HUES48 (cell line): ENCODE data around the gene SREBF2.

Source experiments
- H3K27ac ChIP-seq: one replicate; pipeline ENCODE4 v1.7.0; 2013; ENCODE audit warnings: low read depth, low read length, inconsistent platforms
- H3K27me3 ChIP-seq: 2 replicates; pipeline ENCODE4 v1.6.1; 2013; ENCODE audit warnings: mild to moderate bottlenecking, low read length; ENCODE audit not compliant: control insufficient read depth, insufficient read depth
- H3K36me3 ChIP-seq: 2 replicates; pipeline ENCODE4 v1.6.1; 2013; ENCODE audit warnings: low read length; ENCODE audit not compliant: control insufficient read depth, insufficient read depth
- H3K4me1 ChIP-seq: 2 replicates; pipeline ENCODE4 v1.6.1; 2013; ENCODE audit warnings: mild to moderate bottlenecking, low read length; ENCODE audit not compliant: control insufficient read depth, insufficient read depth
- H3K4me3 ChIP-seq: 2 replicates; pipeline ENCODE4 v1.5.1; 2013; ENCODE audit warnings: mild to moderate bottlenecking, low read depth, low read length
- H3K9ac ChIP-seq: 2 replicates; pipeline ENCODE4 v1.6.1; 2013; ENCODE audit warnings: mild to moderate bottlenecking, low read depth, low read length, moderate library complexity
- H3K9me3 ChIP-seq: 2 replicates; pipeline ENCODE4 v1.6.1; 2013; ENCODE audit warnings: low read length; ENCODE audit not compliant: control insufficient read depth, insufficient read depth

Gene SREBF2

DNA sequence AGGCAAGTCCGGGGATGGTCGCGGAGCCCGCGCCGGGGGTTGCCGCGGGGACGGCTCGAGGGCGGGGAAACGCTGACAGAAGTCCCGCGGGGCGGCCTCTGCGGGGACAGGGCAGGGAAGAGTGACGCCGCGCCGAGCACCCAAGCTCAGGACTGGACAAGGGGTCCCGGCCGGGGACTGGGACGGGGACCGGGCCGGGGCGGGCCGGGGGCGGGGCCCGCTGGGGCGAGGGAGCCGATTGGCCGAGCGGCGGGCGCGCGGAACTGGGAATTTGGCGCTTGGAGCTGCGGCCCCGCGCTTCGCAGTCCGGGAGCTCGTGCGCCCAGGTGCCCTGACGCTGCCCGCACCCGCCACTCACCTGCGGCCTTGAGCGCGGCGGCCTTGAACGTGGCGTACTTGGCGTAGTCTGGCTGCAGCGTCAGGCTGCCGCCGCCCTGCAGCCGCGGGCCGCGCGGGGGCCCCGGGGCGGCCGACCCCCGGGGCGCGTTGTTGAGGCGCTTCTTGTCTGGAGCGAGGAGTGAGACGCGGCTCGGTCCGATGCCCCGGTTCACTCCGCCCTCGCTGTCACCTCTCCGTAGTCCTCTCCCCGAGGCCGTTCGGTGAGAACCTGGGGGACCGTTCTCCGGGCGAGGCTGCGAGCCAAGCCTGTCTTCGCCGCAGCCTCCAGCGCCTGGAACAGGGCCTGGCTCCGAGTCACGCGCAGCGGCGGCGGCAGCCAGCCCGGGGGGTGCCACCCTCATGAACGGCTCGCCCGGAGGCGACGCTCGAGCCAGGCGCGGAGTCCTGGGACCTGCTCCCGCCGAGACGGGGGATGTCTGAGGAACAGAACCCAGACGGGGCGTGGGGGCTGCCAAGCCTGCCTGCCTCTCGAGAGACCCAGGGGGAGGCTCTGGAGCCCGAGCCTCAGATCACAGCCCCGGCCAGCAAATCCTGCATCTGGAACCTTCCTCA lies 77.4 kb downstream of the SREBF2 start:
- Histone ChIP-seq H3K4me1 (no peaks in the 10 kb centered on the region), H3K27ac (no peak overlapping the region), H3K9me3 (no peaks in the 10 kb centered on the region), H3K36me3 (peaks cover 21% of the 10 kb centered on the region), H3K9ac (no peak overlapping the region), H3K27me3 (peaks cover 73% of the 10 kb centered on the region), H3K4me3 (peak overlapping the region; percentile 39; the same call in 1 of the 2 replicates)

DNA sequence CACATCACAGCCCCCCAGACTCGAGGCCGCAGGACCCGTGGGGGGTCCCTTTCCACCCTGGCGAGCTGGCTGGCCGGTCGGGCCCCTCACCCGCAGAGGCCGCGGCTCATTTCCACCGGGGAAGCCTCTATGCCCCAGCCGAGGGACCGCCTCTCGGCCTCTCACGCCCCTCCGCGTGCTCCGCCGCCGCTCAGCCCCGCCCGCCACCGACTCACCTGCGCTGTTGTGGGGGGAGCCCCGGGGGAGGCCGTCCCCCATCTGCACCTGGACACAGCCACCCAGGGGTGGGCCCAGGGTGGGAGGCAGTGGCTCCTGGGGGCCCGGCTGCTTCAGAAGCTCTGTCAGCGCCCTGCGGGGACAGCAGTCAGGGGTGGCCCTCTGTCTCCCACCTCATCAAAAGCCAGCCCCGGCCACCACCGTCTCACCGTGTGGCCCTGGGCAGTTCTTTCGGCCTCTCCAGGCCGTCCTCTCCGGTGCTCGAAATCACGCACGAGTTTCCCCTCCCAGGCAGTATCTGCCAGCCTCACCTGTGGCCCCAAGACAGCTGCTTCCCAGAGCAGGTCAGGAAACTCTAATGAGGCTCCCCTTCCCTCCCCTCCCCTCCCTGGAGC lies 78.2 kb downstream of the SREBF2 start:
- Histone ChIP-seq H3K27ac (no peak overlapping the region), H3K9ac (no peak overlapping the region), H3K36me3 (peaks cover 17% of the 10 kb centered on the region), H3K9me3 (no peaks in the 10 kb centered on the region), H3K4me1 (no peaks in the 10 kb centered on the region), H3K4me3 (no peak overlapping the region), H3K27me3 (peaks cover 81% of the 10 kb centered on the region)

DNA sequence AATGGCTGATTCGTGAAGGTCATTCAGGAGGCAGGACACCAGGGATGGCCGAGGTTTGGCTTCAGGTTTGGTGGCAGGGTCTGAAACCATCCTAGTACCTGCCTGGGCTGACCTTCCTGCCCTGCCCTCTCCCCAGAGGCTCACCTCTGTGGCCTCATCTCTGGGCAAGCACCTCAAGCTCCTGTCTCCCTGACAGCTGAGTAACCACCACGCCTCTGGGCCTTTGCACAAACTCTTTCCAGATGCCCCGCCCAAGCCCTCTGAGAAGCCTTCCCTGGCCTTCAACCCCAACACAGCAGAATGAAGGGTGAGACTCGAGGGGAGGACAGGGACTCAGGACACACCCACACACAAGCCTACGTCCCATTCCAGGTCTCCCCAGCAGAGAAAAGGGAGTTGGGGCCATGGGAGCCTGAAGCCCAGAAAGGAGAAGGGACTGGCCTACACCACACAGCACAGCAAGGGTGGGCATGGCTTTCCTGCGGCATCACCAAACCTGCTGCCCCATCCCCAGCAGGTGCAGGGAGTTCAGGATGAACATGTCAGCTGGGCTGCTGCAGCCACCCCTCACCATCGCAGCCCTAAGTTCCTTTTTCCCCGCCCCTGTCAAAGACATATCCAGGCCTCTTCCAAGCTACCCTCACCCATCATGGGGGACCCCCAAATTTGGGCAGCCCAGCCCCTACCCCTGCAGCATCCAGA lies 79.6 kb downstream of the SREBF2 start:
- Histone ChIP-seq H3K27me3 (peaks cover 95% of the 10 kb centered on the region), H3K36me3 (peaks cover 5% of the 10 kb centered on the region), H3K9me3 (no peaks in the 10 kb centered on the region), H3K4me3 (no peak overlapping the region), H3K9ac (no peak overlapping the region), H3K27ac (no peak overlapping the region), H3K4me1 (no peaks in the 10 kb centered on the region)

DNA sequence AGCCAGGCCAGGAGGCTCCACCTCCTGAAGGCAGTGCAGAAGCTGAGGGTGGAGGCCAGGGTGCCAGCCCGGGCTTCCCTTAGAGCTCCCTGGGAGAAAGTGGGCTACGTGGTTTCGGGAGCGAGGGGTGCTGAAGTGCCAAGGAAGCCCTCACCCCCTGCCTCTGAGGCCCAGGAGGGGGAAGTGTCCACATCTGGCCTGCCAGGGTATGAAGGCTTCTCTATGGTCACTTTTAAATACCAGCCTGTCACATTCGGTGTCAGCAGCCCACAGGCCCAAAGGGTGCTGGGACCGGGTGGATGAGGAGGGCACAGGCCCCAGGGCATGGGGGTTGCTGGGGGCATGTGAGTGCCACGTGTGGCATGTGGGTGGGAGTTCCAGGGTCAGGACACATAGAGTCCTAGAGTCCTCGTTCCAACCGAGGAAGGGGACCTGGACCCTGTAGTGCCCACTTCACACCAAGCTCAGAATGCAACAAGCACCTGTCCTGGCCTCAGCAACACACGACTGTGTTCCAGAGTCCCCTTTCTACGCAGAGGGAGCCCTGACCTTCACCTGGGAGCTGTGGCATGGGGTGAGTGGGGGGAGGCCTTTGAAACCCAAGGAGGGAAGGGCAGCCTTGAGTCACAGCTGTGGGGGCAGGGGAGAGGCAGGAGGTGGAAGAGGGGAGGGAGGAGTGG lies 80.3 kb downstream of the SREBF2 start:
- H3K27ac ChIP-seq: no peak overlapping the region

DNA sequence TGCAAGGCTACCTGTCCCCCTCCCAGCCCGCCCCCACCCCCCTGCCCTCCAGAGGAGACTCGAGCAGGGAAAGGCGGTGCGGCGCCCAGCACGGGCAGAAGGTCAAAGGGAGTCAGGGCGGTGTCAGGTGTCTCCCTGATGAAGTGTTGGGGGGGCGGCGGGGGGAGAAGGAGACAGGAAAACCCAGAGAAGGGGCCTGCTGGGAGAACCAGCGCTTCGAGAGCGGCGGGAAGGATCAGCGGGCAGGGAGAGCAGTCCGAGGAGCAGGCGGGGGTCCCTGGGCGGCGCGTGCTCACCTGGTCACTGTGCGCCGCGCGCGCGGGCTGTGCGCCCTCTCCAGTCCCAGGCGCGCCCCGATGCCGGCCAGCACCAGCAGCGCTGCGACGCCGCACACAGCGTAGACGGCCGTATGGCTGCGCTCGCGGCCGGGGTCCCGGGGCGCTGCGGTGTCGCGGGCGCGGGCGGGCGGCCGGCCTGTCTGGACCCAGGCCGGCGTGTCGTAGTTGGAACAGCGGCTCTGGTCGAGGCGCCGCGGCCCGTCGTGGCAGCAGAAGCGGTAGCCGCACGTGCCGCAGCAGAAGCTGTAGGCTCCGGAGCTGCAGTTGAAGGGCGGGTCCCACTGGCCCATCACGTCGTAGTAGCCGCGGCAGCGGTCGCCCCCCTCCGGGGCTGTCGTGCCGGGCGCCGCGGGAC lies 81.1 kb downstream of the SREBF2 start:
- H3K27ac ChIP-seq: no peak overlapping the region
- H3K4me3 ChIP-seq: peak overlapping the region; percentile 59; the same call in 1 of the 2 replicates
- no peaks in the 10 kb centered on the region for H3K4me1 ChIP-seq
- H3K36me3 ChIP-seq: no peaks in the 10 kb centered on the region
- no peaks in the 10 kb centered on the region for H3K9me3 ChIP-seq
- H3K27me3 ChIP-seq: peaks cover 100% of the 10 kb centered on the region
- no peak overlapping the region for H3K9ac ChIP-seq

More for the DNA sequence above, 80.3 kb downstream of the SREBF2 start:
- no peaks in the 10 kb centered on the region for H3K9me3 ChIP-seq
- no peaks in the 10 kb centered on the region for H3K4me1 ChIP-seq
- H3K27me3 ChIP-seq: peaks cover 99% of the 10 kb centered on the region
- no peak overlapping the region for H3K9ac ChIP-seq
- no peaks in the 10 kb centered on the region for H3K36me3 ChIP-seq
- H3K4me3 ChIP-seq: no peak overlapping the region

DNA sequence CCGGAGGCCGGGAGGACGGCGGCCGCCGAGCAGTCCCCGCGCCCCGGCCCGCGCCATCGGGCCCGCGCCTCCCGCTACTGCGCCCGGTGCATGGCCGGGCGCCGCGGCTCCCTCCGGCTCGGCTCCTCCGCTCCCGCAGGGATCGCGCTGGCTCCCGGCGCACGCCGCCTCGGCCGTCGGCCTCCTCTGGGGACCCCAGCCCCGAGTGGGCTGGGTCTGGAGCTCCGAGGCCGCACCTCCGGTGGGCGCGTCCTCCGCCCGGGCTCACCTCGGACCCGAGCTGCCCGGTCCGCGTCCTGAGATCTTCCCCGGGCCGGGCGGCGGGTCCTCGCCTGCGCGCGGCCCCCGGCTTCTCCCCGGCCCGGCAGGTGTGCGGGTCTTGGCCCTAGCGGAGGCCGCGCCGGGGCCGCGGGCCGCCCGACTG lies 81.7 kb downstream of the SREBF2 start:
- Histone ChIP-seq H3K9me3 (no peaks in the 10 kb centered on the region), H3K4me3 (peak overlapping the region; percentile 59; the same call in 1 of the 2 replicates), H3K36me3 (no peaks in the 10 kb centered on the region), H3K27me3 (peaks cover 100% of the 10 kb centered on the region), H3K27ac (no peak overlapping the region), H3K9ac (no peak overlapping the region), H3K4me1 (no peaks in the 10 kb centered on the region)

DNA sequence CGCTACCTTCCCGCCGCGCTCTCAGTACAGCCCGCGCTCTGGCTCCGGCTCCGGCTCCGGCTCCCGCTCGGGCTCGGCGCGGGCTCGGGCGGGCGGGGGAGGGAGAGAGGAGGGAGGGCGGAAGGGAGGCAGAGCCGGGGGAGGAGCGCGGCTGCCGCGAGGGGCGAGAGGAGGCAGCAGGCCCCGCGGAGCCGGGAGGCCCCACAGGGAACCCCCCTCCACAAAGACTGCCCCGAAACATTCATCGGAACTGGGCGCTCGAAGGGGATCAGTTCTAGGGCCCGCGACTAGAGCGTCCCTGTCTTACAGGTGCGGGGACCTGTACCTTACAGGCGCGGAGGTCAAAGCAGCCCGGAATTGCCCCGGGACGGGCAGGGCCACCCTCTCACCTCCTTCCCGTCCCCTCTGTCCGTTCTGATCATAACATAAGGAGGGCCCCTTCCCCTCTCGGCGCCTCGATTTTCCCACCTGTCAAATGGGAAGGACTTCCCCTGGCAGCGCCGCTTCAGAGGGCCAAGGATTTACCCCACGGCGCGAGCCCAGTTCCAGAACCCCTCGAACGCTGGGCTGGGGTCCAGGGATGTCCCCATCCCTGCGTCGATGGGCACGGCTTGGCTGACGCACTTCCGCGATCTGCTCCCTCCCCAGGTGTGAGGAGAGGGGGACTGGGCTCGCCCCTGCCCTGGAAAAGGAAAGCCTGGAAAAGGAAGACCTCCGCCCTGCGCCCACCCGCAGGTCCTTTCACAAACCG lies 82.3 kb downstream of the SREBF2 start, which contains the start of gene SHISA8:
Gene SHISA8 (minus strand): TSS at position 40 of the 751 bp plus-strand sequence. CDS start 407 bp downstream, outside the sequence.
- peaks cover 97% of the 10 kb centered on the region for H3K27me3 ChIP-seq
- no peaks in the 10 kb centered on the region for H3K9me3 ChIP-seq
- no peaks in the 10 kb centered on the region for H3K4me1 ChIP-seq
- H3K4me3 ChIP-seq: peak within 1 kb of the TSS; percentile 59
- H3K27ac ChIP-seq: no peak within 1 kb of the TSS
- H3K9ac ChIP-seq: no peak within 1 kb of the TSS
- H3K36me3 ChIP-seq: no peaks in the 10 kb centered on the region

DNA sequence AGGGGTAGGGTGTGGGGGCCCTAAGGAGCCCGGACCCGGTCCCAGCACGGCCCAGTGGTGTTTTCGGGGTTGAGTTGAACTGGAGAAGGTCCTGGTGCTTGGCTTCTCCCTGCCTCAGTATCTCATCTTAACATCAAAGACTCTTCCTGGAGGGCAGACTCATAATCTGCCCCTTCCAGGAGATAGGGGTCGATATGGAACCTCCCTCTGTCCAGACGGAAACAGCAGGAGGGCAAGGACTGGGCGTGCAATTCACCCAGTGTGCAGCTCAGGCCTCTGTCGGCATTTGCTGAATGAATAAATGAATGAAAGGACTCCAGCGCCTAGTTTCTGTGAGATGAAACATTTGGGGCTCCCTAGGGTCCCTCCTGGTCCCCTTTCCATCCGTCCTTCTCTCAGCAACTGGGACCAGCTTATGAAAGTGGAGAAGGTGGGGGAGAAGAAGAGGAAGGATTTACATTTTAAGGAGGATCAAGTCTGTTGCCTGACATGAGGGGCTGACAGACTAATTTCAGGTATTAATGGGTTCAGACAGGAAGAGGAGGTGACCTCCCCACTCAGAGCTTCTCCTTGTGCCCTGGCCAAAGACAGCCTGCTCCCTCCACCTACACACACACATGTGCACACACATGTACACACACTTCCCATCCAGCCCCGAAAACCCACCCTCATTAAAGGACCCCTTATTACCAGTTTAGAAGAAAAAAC lies 83.0 kb downstream of the SREBF2 start:
- Histone ChIP-seq H3K27me3 (peaks cover 94% of the 10 kb centered on the region), H3K9me3 (no peaks in the 10 kb centered on the region), H3K4me3 (peak overlapping the region; percentile 59), H3K4me1 (no peaks in the 10 kb centered on the region), H3K36me3 (no peaks in the 10 kb centered on the region), H3K9ac (no peak overlapping the region), H3K27ac (no peak overlapping the region)

DNA sequence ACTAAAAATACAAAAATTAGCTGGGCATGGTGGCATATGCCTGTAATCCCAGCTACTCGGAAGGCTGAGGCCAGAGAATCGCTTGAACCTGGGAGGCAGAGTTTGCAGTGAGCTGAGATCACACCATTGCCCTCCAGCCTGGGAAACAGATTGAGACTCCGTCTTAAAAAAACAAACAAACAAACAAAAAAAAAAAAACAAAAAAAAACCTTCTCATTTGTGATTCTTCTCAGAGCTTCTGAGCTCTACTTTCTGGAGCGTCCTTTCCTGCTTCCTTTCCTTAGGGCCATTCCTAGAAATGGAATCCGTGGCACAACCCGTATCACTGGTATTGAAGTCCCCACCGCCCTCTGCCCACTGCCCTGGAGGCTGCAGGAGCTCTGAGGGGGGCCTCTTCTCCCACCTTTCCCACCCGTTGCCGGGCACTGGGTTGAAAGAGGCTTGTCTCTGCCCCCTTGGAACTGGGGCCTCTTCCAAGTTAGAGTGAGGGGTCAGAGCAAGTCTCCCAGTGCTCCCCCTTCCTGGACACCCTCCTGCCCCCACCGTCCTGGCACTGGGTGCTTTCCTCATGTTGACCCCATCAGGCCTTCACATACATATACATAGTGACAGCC lies 83.9 kb downstream of the SREBF2 start:
- Histone ChIP-seq H3K27ac (no peak overlapping the region), H3K9me3 (no peaks in the 10 kb centered on the region), H3K27me3 (peaks cover 87% of the 10 kb centered on the region), H3K9ac (no peak overlapping the region), H3K36me3 (no peaks in the 10 kb centered on the region), H3K4me1 (no peaks in the 10 kb centered on the region), H3K4me3 (no peak overlapping the region)
